Measurements from ENCODE around the gene MUC2.

Gene MUC2

GRCh38 chr11:1118755-1119603 is 44.3 kb downstream of the MUC2 start:
- H3K4me1 ChIP-seq (ENCODE audit: insufficient read depth, low read length, poor library complexity, severe bottlenecking) = no peaks in the 10 kb centered on the region
- no peaks in the 10 kb centered on the region for H3K36me3 ChIP-seq (ENCODE audit: insufficient read depth, low read length)
- H3K27me3 ChIP-seq (ENCODE audit: insufficient read depth, low read length, poor library complexity, severe bottlenecking) = no peaks in the 10 kb centered on the region
- H3K9me2 ChIP-seq (replicated peaks; ENCODE audit: low read depth, low read length) = no peaks in the 10 kb centered on the region
- H4K20me1 ChIP-seq (ENCODE audit: insufficient read depth, low read length, poor library complexity, severe bottlenecking) = no peaks in the 10 kb centered on the region
- no peak overlapping the region for H3K9ac ChIP-seq (ENCODE audit: low read depth, low read length, poor library complexity, severe bottlenecking)
- peaks cover 5% of the 10 kb centered on the region; the same call in 1 of the 2 replicates for H3K9me3 ChIP-seq (ENCODE audit: insufficient read depth, low read depth, low read length)
- H3K79me2 ChIP-seq (ENCODE audit: insufficient read depth, low read length) = no peaks in the 10 kb centered on the region
- no peak overlapping the region for H3K4me2 ChIP-seq (ENCODE audit: low read depth, low read length, poor library complexity, severe bottlenecking)
- H3K4me3 ChIP-seq (ENCODE audit: low read length, poor library complexity, severe bottlenecking) = no peak overlapping the region
- no peak overlapping the region for H2AFZ ChIP-seq (ENCODE audit: low read length)
- no peaks in the 10 kb centered on the region for H3F3A ChIP-seq (ENCODE audit: low read depth)
- TF ChIP-seq EZH2phosphoT487 (IDR thresholded peaks at IDR 0.05; ENCODE audit: borderline replicate concordance) = no peak
- TF ChIP-seq CTCF (conservative IDR thresholded peaks at IDR 0.05; ENCODE audit: low read length) = no peak

GRCh38 chr11:1119604-1120146 is 45.0 kb downstream of the MUC2 start:
- H3K4me3 ChIP-seq (ENCODE audit: low read length, poor library complexity, severe bottlenecking) = no peak overlapping the region
- TF ChIP-seq CTCF (conservative IDR thresholded peaks at IDR 0.05; ENCODE audit: low read length) (no peak), EZH2phosphoT487 (IDR thresholded peaks at IDR 0.05; ENCODE audit: borderline replicate concordance) (no peak)
- H3K27me3 ChIP-seq (ENCODE audit: insufficient read depth, low read length, poor library complexity, severe bottlenecking) = no peaks in the 10 kb centered on the region
- peaks cover 8% of the 10 kb centered on the region; the same call in 1 of the 2 replicates for H3K9me3 ChIP-seq (ENCODE audit: insufficient read depth, low read depth, low read length)
- no peaks in the 10 kb centered on the region for H3K79me2 ChIP-seq (ENCODE audit: insufficient read depth, low read length)
- H4K20me1 ChIP-seq (ENCODE audit: insufficient read depth, low read length, poor library complexity, severe bottlenecking) = no peaks in the 10 kb centered on the region
- no peak overlapping the region for H3K4me2 ChIP-seq (ENCODE audit: low read depth, low read length, poor library complexity, severe bottlenecking)
- no peaks in the 10 kb centered on the region for H3K4me1 ChIP-seq (ENCODE audit: insufficient read depth, low read length, poor library complexity, severe bottlenecking)
- no peak overlapping the region for H2AFZ ChIP-seq (ENCODE audit: low read length)
- no peaks in the 10 kb centered on the region for H3F3A ChIP-seq (ENCODE audit: low read depth)
- no peaks in the 10 kb centered on the region for H3K36me3 ChIP-seq (ENCODE audit: insufficient read depth, low read length)
- no peaks in the 10 kb centered on the region for H3K9me2 ChIP-seq (replicated peaks; ENCODE audit: low read depth, low read length)
- H3K9ac ChIP-seq (ENCODE audit: low read depth, low read length, poor library complexity, severe bottlenecking) = no peak overlapping the region

GRCh38 chr11:1120532-1121330 is 46.1 kb downstream of the MUC2 start:
- Histone ChIP-seq H3F3A (ENCODE audit: low read depth) (no peaks in the 10 kb centered on the region), H3K4me3 (ENCODE audit: low read length, poor library complexity, severe bottlenecking) (no peak overlapping the region), H3K36me3 (ENCODE audit: insufficient read depth, low read length) (no peaks in the 10 kb centered on the region), H3K4me1 (ENCODE audit: insufficient read depth, low read length, poor library complexity, severe bottlenecking) (no peaks in the 10 kb centered on the region), H3K79me2 (ENCODE audit: insufficient read depth, low read length) (no peaks in the 10 kb centered on the region), H4K20me1 (ENCODE audit: insufficient read depth, low read length, poor library complexity, severe bottlenecking) (no peaks in the 10 kb centered on the region), H3K4me2 (ENCODE audit: low read depth, low read length, poor library complexity, severe bottlenecking) (no peak overlapping the region), H3K9me3 (ENCODE audit: insufficient read depth, low read depth, low read length) (peaks cover 8% of the 10 kb centered on the region; the same call in 1 of the 2 replicates), H3K27me3 (ENCODE audit: insufficient read depth, low read length, poor library complexity, severe bottlenecking) (no peaks in the 10 kb centered on the region), H3K9ac (ENCODE audit: low read depth, low read length, poor library complexity, severe bottlenecking) (no peak overlapping the region), H3K9me2 (replicated peaks; ENCODE audit: low read depth, low read length) (no peaks in the 10 kb centered on the region), H2AFZ (ENCODE audit: low read length) (no peak overlapping the region)
- TF ChIP-seq EZH2phosphoT487 (IDR thresholded peaks at IDR 0.05; ENCODE audit: borderline replicate concordance) (no peak), CTCF (conservative IDR thresholded peaks at IDR 0.05; ENCODE audit: low read length) (no peak)
